GM12878 (cell line): ENCODE results near the gene SIM2. TPM values are rescaled to one million over a fixed set of nuclear protein-coding genes. Genes with fewer than 3 reads are reported as not detected.

Source experiments
- ATAC-seq: fragments of 200-7000 bp; cut with Tn5 transposase; 3 replicates; pipeline ENCODE4 v1.9.1; 2020; ENCODE audit warnings: mild to moderate bottlenecking, moderate library complexity
- BruUV-seq: library from RNA; stranded (reverse); fragments of 400-500 nt; replicated peaks from 2 replicates; lab custom pipeline; 2021; lab: Mats Ljungman, UMichigan
- CTCF ChIA-PET: fragments of 300-600 bp; sonication (Branson Sonifier 250); formaldehyde crosslinking; extraction: SDS; loops from one replicate; lab custom pipeline; 2021; ENCODE audit warnings: inconsistent platforms; lab: Yijun Ruan, JAX
- POLR2A ChIA-PET: fragments of 350-600 bp; formaldehyde crosslinking; extraction: SDS; loops from one replicate; lab custom pipeline; 2021; ENCODE audit warnings: inconsistent platforms; lab: Charles Lee
- RAD21 ChIA-PET: fragments of 300-600 bp; sonication (Branson Sonifier 250); formaldehyde crosslinking; loops from one replicate; lab custom pipeline; 2023; ENCODE audit warnings: antibody characterized with exemption; ENCODE audit not compliant: unreplicated experiment; lab: Charles Lee
- SMC1A ChIA-PET: fragments of 300-600 bp; sonication (Branson Sonifier 250); formaldehyde crosslinking; loops from one replicate; lab custom pipeline; 2023; ENCODE audit not compliant: unreplicated experiment, uncharacterized antibody; lab: Charles Lee
- DNase-seq: peaks from one replicate; pipeline ENCODE4 v3.0.0-alpha.2; 2011; ENCODE audit warnings: low read depth, low spot score
- FAIRE-seq: peaks from 3 replicates; lab custom pipeline; 2011; peaks lifted over from hg19 to GRCh38; lab: Jason Lieb, UNC
- H2AFZ ChIP-seq: 2 replicates; pipeline ENCODE4 v1.6.0; 2011; ENCODE audit warnings: low read depth, low read length, control low read depth; ENCODE audit not compliant: control insufficient read depth
- H3K27ac ChIP-seq: 2 replicates; pipeline ENCODE4 v1.5.1; 2011; ENCODE audit warnings: control low read depth; ENCODE audit not compliant: control insufficient read depth, insufficient read depth
- H3K27me3 ChIP-seq, 2 experiments: replicated peaks in 1 of 2; 2 replicates each; pipeline versions ENCODE4 v1.6.0 to v1.6.1; 2011; ENCODE audit warnings: low read length in 1 of 2; ENCODE audit not compliant: control insufficient read depth in 2 of 2, insufficient read depth in 2 of 2
- H3K36me3 ChIP-seq, 2 experiments: 2 replicates each; pipeline ENCODE4 v1.5.1; 2011; ENCODE audit warnings: low read length in 1 of 2; ENCODE audit not compliant: control insufficient read depth in 2 of 2, insufficient read depth in 2 of 2
- H3K4me1 ChIP-seq: 2 replicates; pipeline ENCODE4 v1.6.1; 2011; ENCODE audit warnings: mild to moderate bottlenecking, low read length, moderate library complexity, mixed read lengths; ENCODE audit not compliant: control insufficient read depth, insufficient read depth
- H3K4me2 ChIP-seq: 2 replicates; pipeline ENCODE4 v1.6.0; 2011; ENCODE audit warnings: control low read depth; ENCODE audit not compliant: control insufficient read depth, insufficient read depth
- H3K4me3 ChIP-seq: fragments of 200-600 bp; sonication (generic); 2 replicates; pipeline ENCODE4 v1.5.1; 2016
- H3K79me2 ChIP-seq: 2 replicates; pipeline ENCODE4 v1.6.0; 2011; ENCODE audit warnings: low read length; ENCODE audit not compliant: control insufficient read depth, insufficient read depth
- H3K9ac ChIP-seq: 2 replicates; pipeline ENCODE4 v1.8.0; 2011; ENCODE audit warnings: low read length, control low read depth, mixed read lengths; ENCODE audit not compliant: control insufficient read depth, insufficient read depth
- H3K9me3 ChIP-seq: replicated peaks from 3 replicates; pipeline ENCODE4 v1.5.1; 2011; ENCODE audit warnings: mild to moderate bottlenecking, low read length; ENCODE audit not compliant: control insufficient read depth, insufficient read depth
- H4K20me1 ChIP-seq: 2 replicates; pipeline ENCODE4 v1.6.0; 2011; ENCODE audit not compliant: control insufficient read depth, insufficient read depth
- ASH2L ChIP-seq: fragments of 300-600, 200-600 bp; sonication (generic); IDR thresholded peaks from 2 replicates; pipeline ENCODE4 v1.6.1; 2017; ENCODE audit warnings: low read depth, mild to moderate bottlenecking, borderline replicate concordance
- CBX3 ChIP-seq: fragments of 200-600 bp; sonication (generic); IDR thresholded peaks from 2 replicates; pipeline ENCODE4 v1.6.1; 2016; ENCODE audit warnings: low read depth, borderline replicate concordance
- DPF2 ChIP-seq: fragments of 450-650 bp; IDR thresholded peaks from 2 replicates; pipeline ENCODE4 v1.6.1; 2017; ENCODE audit warnings: mild to moderate bottlenecking
- EED ChIP-seq: sonication (generic); IDR thresholded peaks from 2 replicates; pipeline ENCODE4 v1.6.1; 2016; ENCODE audit warnings: antibody characterized with exemption, low read depth
- FOXK2 ChIP-seq: fragments of 450-650 bp; IDR thresholded peaks from 2 replicates; pipeline ENCODE4 v1.6.1; 2017; ENCODE audit warnings: mild to moderate bottlenecking, moderate library complexity
- FOXM1 ChIP-seq: IDR thresholded peaks from 2 replicates; pipeline ENCODE4 v1.6.1; 2012; ENCODE audit warnings: low read depth, mild to moderate bottlenecking, inconsistent platforms, low read length, moderate library complexity
- IRF4 ChIP-seq: IDR thresholded peaks from 2 replicates; pipeline ENCODE4 v1.6.1; 2011; ENCODE audit warnings: low read depth, low read length
- PRDM15 ChIP-seq: fragments of 450-650 bp; formaldehyde crosslinking; IDR thresholded peaks from 2 replicates; pipeline ENCODE4 v1.4.0; 2020; ENCODE audit warnings: mild to moderate bottlenecking, moderate library complexity
- SP1 ChIP-seq: IDR thresholded peaks from one replicate; pipeline ENCODE4 v1.6.1; 2011; ENCODE audit warnings: low read depth, low read length
- SREBF1 ChIP-seq: IDR thresholded peaks from 2 replicates; pipeline ENCODE4 v1.6.1; 2012; ENCODE audit warnings: mild to moderate bottlenecking, low read length
- SREBF2 ChIP-seq: IDR thresholded peaks from 2 replicates; pipeline ENCODE4 v1.6.1; 2012; ENCODE audit warnings: mild to moderate bottlenecking, low read length
- TARDBP ChIP-seq: IDR thresholded peaks from 2 replicates; pipeline ENCODE4 v1.6.1; 2016; ENCODE audit warnings: borderline replicate concordance
- TCF3 ChIP-seq: IDR thresholded peaks from 2 replicates; pipeline ENCODE4 v1.6.1; 2012; ENCODE audit warnings: low read depth, mild to moderate bottlenecking, low read length, borderline replicate concordance; ENCODE audit not compliant: insufficient read depth
- WGBS: methylation state at CpG from one replicate; pipeline ENCODE4 v1.1.6; 2016; ENCODE audit warnings: low lambda C conversion rate; ENCODE audit not compliant: insufficient replicate concordance, insufficient coverage; ENCODE audit errors: missing lambda C conversion rate; 5-methylcytosine and 5-hydroxymethylcytosine counted together
- in situ Hi-C: fragments of 300-500 bp; cut with MboI; formaldehyde crosslinking; loops from 9 replicates; pipeline ENCODE4 v1.14.3; 2018; ENCODE audit warnings: mixed read lengths
- intact Hi-C: fragments of 100-400 bp; cut with micrococcal nuclease; formaldehyde crosslinking; loops from one replicate; pipeline ENCODE4 v1.14.2; 2022; ENCODE audit not compliant: unreplicated experiment
- polyA plus RNA-seq, 11 experiments: library from polyadenylated mRNA; depleted of rRNA in 4 of 11; unstranded in 6 of 11; stranded (reverse) in 5 of 11; fragments of >200 nt; fragmentation: Nextera tagmentation in 4 of 11; fragmentation: Illumina TruSeq in 1 of 11; extraction: Ambion mirVana in 4 of 11; extraction: Trizol in 1 of 11; gene quantifications; 1 replicate in 1 of 11; 2 replicates in 10 of 11; pipeline versions ENCODE4 v1.2.1 to v1.2.3, GENCODE V29; 2011 to 2016; ENCODE audit warnings: inconsistent platforms in 2 of 11, missing spikeins in 2 of 11, low read depth in 1 of 11
- total RNA-seq, 4 experiments: library from RNA; depleted of rRNA in 3 of 4; stranded (reverse); fragments of >200 nt in 3 of 4; fragmentation: Illumina TruSeq in 1 of 4; extraction: Trizol in 1 of 4; gene quantifications; 2 replicates each; pipeline versions ENCODE4 v1.2.1 to v1.2.3, GENCODE V29; 2013 to 2021
- TF ChIP-seq, protein P1 (sequence below): fragments of 450-650 bp; IDR thresholded peaks from 2 replicates; pipeline ENCODE4 v1.6.1; 2018; ENCODE audit warnings: borderline replicate concordance, mild to moderate bottlenecking; ENCODE audit not compliant: partially characterized antibody
- TF ChIP-seq, protein P2 (sequence below): fragments of 450-650 bp; IDR thresholded peaks from 2 replicates; pipeline ENCODE4 v1.6.1; 2017; ENCODE audit warnings: mild to moderate bottlenecking, low read depth, inconsistent platforms; ENCODE audit not compliant: poor library complexity, severe bottlenecking

SIM2 gene
- total and polyA plus RNA-seq, 10 of the 15 experiments (the other 5 are each of a cell fraction or from before 2014, with no cell fraction given) = 0.02 to 0.15 (median 0.05) TPM; not detected in 7

DNA sequence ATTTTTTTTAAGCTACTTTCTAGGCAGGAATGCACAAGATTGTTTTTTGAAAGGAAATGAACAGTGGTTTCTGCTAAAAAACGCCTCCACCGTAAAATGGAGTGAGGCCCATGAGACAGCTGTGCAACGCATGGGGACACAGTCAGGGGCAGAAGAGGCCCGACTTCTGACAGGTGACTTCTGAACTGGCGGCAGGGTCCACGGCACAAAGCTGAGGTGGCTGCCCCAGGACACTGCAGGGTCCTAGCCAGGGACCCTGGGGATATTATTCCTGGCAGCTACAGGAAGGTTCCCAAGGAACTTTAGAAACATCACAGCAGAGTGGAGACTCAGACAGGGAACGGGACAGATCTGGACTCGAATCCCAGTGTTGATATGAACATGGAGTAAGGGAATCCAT is 75.1 kb downstream of the SIM2 start:
- ChIA-PET POLR2A (no interaction called here), RAD21 (no interaction called here), SMC1A (no interaction called here), CTCF (no interaction called here)
- Histone ChIP-seq H2AFZ (no peak overlapping the region), H3K36me3 (no peaks in the 10 kb centered on the region), H4K20me1 (no peaks in the 10 kb centered on the region), H3K27me3 (no peaks in the 10 kb centered on the region), H3K27ac (no peak overlapping the region), H3K79me2 (no peaks in the 10 kb centered on the region), H3K4me3 (no peak overlapping the region), H3K4me1 (no peaks in the 10 kb centered on the region), H3K9me3 (no peaks in the 10 kb centered on the region), H3K4me2 (no peak overlapping the region), H3K9ac (no peak overlapping the region)
- no TSS peak for BruUV-seq
- no peak for ATAC-seq
- FAIRE-seq = no peak
- in situ Hi-C loops = no loop called here
- WGBS = 41% methylated on average over 8 of the region's 8 CpGs
- intact Hi-C loops = no loop called here
- no peak for DNase-seq
- TF ChIP-seq SP1 = no peak
- no peak for TF ChIP-seq TCF3
- no peak for TF ChIP-seq SREBF2
- TF ChIP-seq SREBF1 = no peak
- TF ChIP-seq ASH2L = no peak
- TF ChIP-seq FOXK2 = no peak
- TF ChIP-seq FOXM1 = no peak
- TF ChIP-seq EED = no peak
- TF ChIP-seq, protein P1, sequence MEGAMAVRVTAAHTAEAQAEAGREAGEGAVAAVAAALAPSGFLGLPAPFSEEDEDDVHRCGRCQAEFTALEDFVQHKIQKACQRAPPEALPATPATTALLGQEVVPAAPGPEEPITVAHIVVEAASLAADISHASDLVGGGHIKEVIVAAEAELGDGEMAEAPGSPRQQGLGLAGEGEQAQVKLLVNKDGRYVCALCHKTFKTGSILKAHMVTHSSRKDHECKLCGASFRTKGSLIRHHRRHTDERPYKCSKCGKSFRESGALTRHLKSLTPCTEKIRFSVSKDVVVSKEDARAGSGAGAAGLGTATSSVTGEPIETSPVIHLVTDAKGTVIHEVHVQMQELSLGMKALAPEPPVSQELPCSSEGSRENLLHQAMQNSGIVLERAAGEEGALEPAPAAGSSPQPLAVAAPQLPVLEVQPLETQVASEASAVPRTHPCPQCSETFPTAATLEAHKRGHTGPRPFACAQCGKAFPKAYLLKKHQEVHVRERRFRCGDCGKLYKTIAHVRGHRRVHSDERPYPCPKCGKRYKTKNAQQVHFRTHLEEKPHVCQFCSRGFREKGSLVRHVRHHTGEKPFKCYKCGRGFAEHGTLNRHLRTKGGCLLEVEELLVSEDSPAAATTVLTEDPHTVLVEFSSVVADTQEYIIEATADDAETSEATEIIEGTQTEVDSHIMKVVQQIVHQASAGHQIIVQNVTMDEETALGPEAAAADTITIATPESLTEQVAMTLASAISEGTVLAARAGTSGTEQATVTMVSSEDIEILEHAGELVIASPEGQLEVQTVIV = no peak
- TF ChIP-seq CBX3 = no peak
- TF ChIP-seq PRDM15 (CRISPR knock-in tag) = no peak
- TF ChIP-seq IRF4 = no peak
- no peak for TF ChIP-seq TARDBP
- TF ChIP-seq DPF2 = no peak
- TF ChIP-seq, protein P2, sequence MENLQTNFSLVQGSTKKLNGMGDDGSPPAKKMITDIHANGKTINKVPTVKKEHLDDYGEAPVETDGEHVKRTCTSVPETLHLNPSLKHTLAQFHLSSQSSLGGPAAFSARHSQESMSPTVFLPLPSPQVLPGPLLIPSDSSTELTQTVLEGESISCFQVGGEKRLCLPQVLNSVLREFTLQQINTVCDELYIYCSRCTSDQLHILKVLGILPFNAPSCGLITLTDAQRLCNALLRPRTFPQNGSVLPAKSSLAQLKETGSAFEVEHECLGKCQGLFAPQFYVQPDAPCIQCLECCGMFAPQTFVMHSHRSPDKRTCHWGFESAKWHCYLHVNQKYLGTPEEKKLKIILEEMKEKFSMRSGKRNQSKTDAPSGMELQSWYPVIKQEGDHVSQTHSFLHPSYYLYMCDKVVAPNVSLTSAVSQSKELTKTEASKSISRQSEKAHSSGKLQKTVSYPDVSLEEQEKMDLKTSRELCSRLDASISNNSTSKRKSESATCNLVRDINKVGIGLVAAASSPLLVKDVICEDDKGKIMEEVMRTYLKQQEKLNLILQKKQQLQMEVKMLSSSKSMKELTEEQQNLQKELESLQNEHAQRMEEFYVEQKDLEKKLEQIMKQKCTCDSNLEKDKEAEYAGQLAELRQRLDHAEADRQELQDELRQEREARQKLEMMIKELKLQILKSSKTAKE = no peak
